Hepatocyte (in vitro differentiated cells): Measurements from ENCODE around the gene ISL2. TPM values are rescaled to one million over a fixed set of nuclear protein-coding genes. Genes with fewer than 3 reads are reported as not detected.
A peak's percentile ranks its signal among the peaks of the same experiment; 100 is the strongest.

Experiments
- DNase-seq: peaks from one replicate; pipeline ENCODE4 v3.0.0-alpha.2; 2016; ENCODE audit warnings: low spot score
- H2AFZ ChIP-seq: fragments of 200-600 bp; sonication (generic); 2 replicates; pipeline ENCODE4 v1.6.0; 2016; ENCODE audit warnings: antibody characterized with exemption, mild to moderate bottlenecking
- H3K27ac ChIP-seq: fragments of 200-600 bp; sonication (generic); 2 replicates; pipeline ENCODE4 v1.5.1; 2016; ENCODE audit warnings: mild to moderate bottlenecking
- H3K27me3 ChIP-seq: fragments of 200-600 bp; sonication (generic); 2 replicates; pipeline ENCODE4 v1.6.1; 2016
- H3K36me3 ChIP-seq: fragments of 200-600 bp; sonication (generic); replicated peaks from 2 replicates; pipeline ENCODE4 v1.5.1; 2016; ENCODE audit warnings: low read depth; ENCODE audit not compliant: insufficient read depth
- H3K4me1 ChIP-seq: fragments of 200-600 bp; sonication (generic); 2 replicates; pipeline ENCODE4 v1.5.1; 2016; ENCODE audit warnings: mild to moderate bottlenecking, moderate library complexity; ENCODE audit not compliant: insufficient read depth
- H3K4me2 ChIP-seq: fragments of 200-600 bp; sonication (generic); 2 replicates; pipeline ENCODE4 v1.6.0; 2016
- H3K4me3 ChIP-seq: fragments of 200-600 bp; sonication (generic); 2 replicates; pipeline ENCODE4 v1.5.1; 2016; ENCODE audit warnings: mild to moderate bottlenecking
- H3K79me2 ChIP-seq: fragments of 200-600 bp; sonication (generic); 2 replicates; pipeline ENCODE4 v1.6.0; 2017; ENCODE audit warnings: mild to moderate bottlenecking
- H3K9me2 ChIP-seq: fragments of 200-600 bp; sonication (generic); replicated peaks from 2 replicates; pipeline ENCODE4 v1.6.0; 2017; ENCODE audit warnings: mild to moderate bottlenecking; ENCODE audit not compliant: insufficient read depth
- H3K9me3 ChIP-seq: fragments of 200-600 bp; sonication (generic); 2 replicates; pipeline ENCODE4 v1.5.1; 2016; ENCODE audit warnings: low read depth, mild to moderate bottlenecking
- H4K20me1 ChIP-seq: fragments of 200-600 bp; sonication (generic); 2 replicates; pipeline ENCODE4 v1.6.0; 2016; ENCODE audit warnings: mild to moderate bottlenecking; ENCODE audit not compliant: insufficient read depth, poor library complexity, severe bottlenecking
- CTCF ChIP-seq: fragments of 200-600 bp; sonication (generic); IDR thresholded peaks from 2 replicates; pipeline ENCODE4 v1.5.1; 2016; ENCODE audit warnings: antibody characterized with exemption, mild to moderate bottlenecking; ENCODE audit not compliant: poor library complexity
- EZH2 ChIP-seq: fragments of 200-600 bp; sonication (generic); IDR thresholded peaks from 2 replicates; pipeline ENCODE4 v1.6.1; 2016; ENCODE audit warnings: antibody characterized with exemption, mild to moderate bottlenecking, borderline replicate concordance
- EZH2phosphoT487 ChIP-seq: fragments of 200-600 bp; sonication (generic); IDR thresholded peaks from one replicate; pipeline ENCODE4 v1.6.1; 2018; ENCODE audit warnings: antibody characterized with exemption, mild to moderate bottlenecking, low read depth, moderate library complexity; ENCODE audit not compliant: unreplicated experiment, severe bottlenecking
- WGBS: methylation state at CpG from one replicate; pipeline ENCODE4 v1.1.6; 2016; ENCODE audit warnings: low lambda C conversion rate; ENCODE audit errors: missing lambda C conversion rate; 5-methylcytosine and 5-hydroxymethylcytosine counted together
- polyA plus RNA-seq: library from polyadenylated mRNA; unstranded; fragments of >200 nt; fragmentation: Nextera tagmentation; extraction: Ambion mirVana; gene quantifications from 2 replicates; pipeline ENCODE4 v1.2.1, GENCODE V29; 2016
- total RNA-seq: library from RNA; depleted of rRNA; stranded (reverse); fragments of >200 nt; gene quantifications from 2 replicates; pipeline ENCODE4 v1.2.3, GENCODE V29; 2014

Gene ISL2
- total and polyA plus RNA-seq, 2 experiments from 2014 or later, result 3.9 to 4.7 TPM

- WGBS, result 20% methylated on average over 16 of the region's 16 CpGs
- Histone ChIP-seq H3K9me2 (no peaks in the 10 kb centered on the region), H3K4me2 (peak overlapping the region; percentile 97), H3K27ac (peak overlapping the region; percentile 92), H3K9me3 (no peaks in the 10 kb centered on the region), H4K20me1 (peaks cover 10% of the 10 kb centered on the region), H3K79me2 (peaks cover 33% of the 10 kb centered on the region), H3K36me3 (no peaks in the 10 kb centered on the region), H2AFZ (no peak overlapping the region), H3K27me3 (peaks cover 100% of the 10 kb centered on the region), H3K4me1 (peaks cover 55% of the 10 kb centered on the region), H3K4me3 (no peak overlapping the region)
- no peak for DNase-seq
- TF ChIP-seq EZH2phosphoT487 (no peak), EZH2 (no peak), CTCF (no peak)
Observed at GRCh38 chr15:76343313-76343996, 6.9 kb downstream of the ISL2 start.

DNA sequence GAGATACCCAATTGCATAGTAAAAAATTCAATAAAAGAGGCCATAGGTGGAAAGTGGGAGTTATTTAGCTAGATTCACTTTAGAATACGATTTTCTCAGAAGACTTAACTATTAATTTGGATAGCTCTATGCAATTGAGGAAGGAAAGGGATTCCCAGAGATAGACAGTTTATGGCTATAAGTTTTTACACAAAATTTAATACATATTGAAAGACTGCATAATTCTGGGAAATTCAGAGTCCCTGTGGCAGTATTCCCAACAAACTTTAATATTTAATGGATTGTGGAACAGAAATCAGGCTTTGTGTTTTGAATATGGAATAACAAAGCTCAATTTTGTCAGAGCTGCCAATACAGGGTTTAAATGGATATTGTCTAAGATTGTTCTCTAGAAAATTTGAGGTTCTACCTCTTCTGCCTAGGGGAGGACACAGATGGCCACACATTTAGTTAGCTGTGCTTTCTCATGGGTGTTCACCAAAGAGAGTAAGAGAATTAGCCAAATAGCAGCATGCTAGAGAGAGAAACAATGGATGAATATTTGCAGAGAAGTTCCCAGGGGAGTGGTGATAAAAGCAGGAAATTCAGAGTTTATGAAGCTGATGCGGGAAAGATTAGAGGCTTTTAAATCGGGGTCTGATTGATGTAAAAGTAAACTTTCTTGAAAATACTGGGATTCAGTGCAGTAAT lies 8.5 kb downstream of the ISL2 start:
- Histone ChIP-seq H3K4me3 (no peak overlapping the region), H3K4me2 (peak overlapping the region; percentile 97), H3K4me1 (peaks cover 51% of the 10 kb centered on the region)

GRCh38 chr15:76345583-76345879 lies 9.0 kb downstream of the ISL2 start:
- H3K4me2 ChIP-seq, result peak overlapping the region; percentile 97
- DNase-seq, result no peak
- H3K9me3 ChIP-seq, result no peaks in the 10 kb centered on the region
- H3K27me3 ChIP-seq, result peaks cover 81% of the 10 kb centered on the region
- H4K20me1 ChIP-seq, result no peaks in the 10 kb centered on the region
- WGBS, result 11% methylated on average over 5 of the region's 7 CpGs
- H2AFZ ChIP-seq, result peak overlapping the region; percentile 23
- H3K79me2 ChIP-seq, result peaks cover 23% of the 10 kb centered on the region
- H3K27ac ChIP-seq, result peak overlapping the region; percentile 92
- H3K9me2 ChIP-seq, result no peaks in the 10 kb centered on the region
- no peak overlapping the region for H3K4me3 ChIP-seq
- TF ChIP-seq EZH2phosphoT487, result no peak
- TF ChIP-seq CTCF, result no peak
- TF ChIP-seq EZH2, result no peak
- H3K4me1 ChIP-seq, result peaks cover 46% of the 10 kb centered on the region
- H3K36me3 ChIP-seq, result no peaks in the 10 kb centered on the region

More for the DNA sequence above, 8.5 kb downstream of the ISL2 start:
- no peaks in the 10 kb centered on the region for H4K20me1 ChIP-seq
- H3K9me3 ChIP-seq, result no peaks in the 10 kb centered on the region
- H2AFZ ChIP-seq, result no peak overlapping the region
- no peak for TF ChIP-seq CTCF
- TF ChIP-seq EZH2phosphoT487, result no peak
- TF ChIP-seq EZH2, result no peak
- H3K36me3 ChIP-seq, result no peaks in the 10 kb centered on the region
- peaks cover 86% of the 10 kb centered on the region for H3K27me3 ChIP-seq
- DNase-seq, result no peak
- H3K27ac ChIP-seq, result peak overlapping the region; percentile 92
- H3K79me2 ChIP-seq, result peaks cover 26% of the 10 kb centered on the region
- no peaks in the 10 kb centered on the region for H3K9me2 ChIP-seq
- 20% methylated on average over 3 of the region's 3 CpGs for WGBS
